Kidney (tissue), 14 donors: ENCODE results near the gene PSMB5. TPM values are rescaled to one million over a fixed set of nuclear protein-coding genes. Genes with fewer than 3 reads are reported as not detected.

Experiments
- DNase-seq, 5 donors: peaks; one replicate each; pipeline ENCODE4 v3.0.0-alpha.2; 2013 to 2020
- FAIRE-seq: peaks from 2 replicates; lab custom pipeline; 2012; peaks lifted over from hg19 to GRCh38; lab: Jason Lieb, UNC
- H3K27ac ChIP-seq, 2 donors: one replicate each; pipeline ENCODE4 v1.7.0; 2013; ENCODE audit warnings: low read depth in 2 of 2, low read length in 2 of 2, inconsistent platforms in 1 of 2
- H3K27me3 ChIP-seq: one replicate; pipeline ENCODE4 v1.7.1; 2013; ENCODE audit warnings: low read length, inconsistent platforms; ENCODE audit not compliant: control insufficient read depth, insufficient read depth
- H3K36me3 ChIP-seq, 3 donors: one replicate each; pipeline versions ENCODE4 v1.7.0 to v1.7.1; 2013; ENCODE audit warnings: low read length in 3 of 3, control low read depth in 1 of 3, inconsistent platforms in 1 of 3; ENCODE audit not compliant: insufficient read depth in 3 of 3, control insufficient read depth in 2 of 3
- H3K4me1 ChIP-seq, 3 donors: one replicate each; pipeline versions ENCODE4 v1.7.0 to v1.7.1; 2013; ENCODE audit warnings: low read length in 3 of 3, inconsistent platforms in 1 of 3, low read depth in 1 of 3; ENCODE audit not compliant: control insufficient read depth in 2 of 3, insufficient read depth in 2 of 3
- H3K4me3 ChIP-seq, 3 donors: one replicate each; pipeline versions ENCODE4 v1.7.0 to v1.8.1; 2013; ENCODE audit warnings: low read length in 3 of 3, control low read depth in 1 of 3, inconsistent platforms in 1 of 3
- H3K9ac ChIP-seq, 3 donors: one replicate each; pipeline versions ENCODE4 v1.7.0 to v1.7.1; 2013; ENCODE audit warnings: low read length in 3 of 3, control low read depth in 1 of 3, inconsistent platforms in 1 of 3
- H3K9me3 ChIP-seq, 3 donors: one replicate each; pipeline versions ENCODE4 v1.7.0 to v1.7.1; 2013; ENCODE audit warnings: low read length in 3 of 3, control low read depth in 1 of 3, inconsistent platforms in 1 of 3; ENCODE audit not compliant: control insufficient read depth in 2 of 3, insufficient read depth in 1 of 3
- intact Hi-C: fragments of 100-400 bp; cut with DNase I; formaldehyde crosslinking; loops from one replicate; pipeline ENCODE4 v1.11.1; 2022
- polyA plus RNA-seq: library from polyadenylated mRNA; stranded (reverse); fragments of 350-450 nt; fragmentation: Illumina TruSeq; extraction: RNeasy Lipid Tissue Mini Kit (QIAGEN cat#74804); gene quantifications from one replicate; pipeline ENCODE4 v1.2.3, GENCODE V29; 2014; ENCODE audit warnings: low read depth, low replicate concordance; ENCODE audit not compliant: insufficient read depth
- total RNA-seq: library from RNA; stranded (reverse); fragmentation: NEBNext Ultra II Directional; extraction: Animal tissue kit (Norgen Biotek cat#: 25700); gene quantifications from one replicate; pipeline ENCODE4 v1.2.1, GENCODE V29; 2021
- TF ChIP-seq, protein P1 (sequence below): IDR thresholded peaks from 3 replicates; pipeline ENCODE4 v1.5.1; 2012; ENCODE audit warnings: mild to moderate bottlenecking, moderate library complexity, borderline replicate concordance; ENCODE audit not compliant: insufficient read depth; ENCODE audit errors: extremely low read depth
- donor health status: control.
- donor health status: control.
- donor health status: control.
- donor health status: control.
- donor health status: control.
- donor health status: DM: yes; HTN: yes; CAD: no.
- donor health status: Normal renal cell carcinoma (clear cell type).

Gene PSMB5
- total and polyA plus RNA-seq, 2 donors from 2014 or later: 87.1 to 190 TPM

- Histone ChIP-seq H3K9me3 (no peaks in the 10 kb centered on the region), H3K4me1 (peaks cover 0 to 4% (median 0%) of the 10 kb centered on the region in 3 donors), H3K4me3 (no peak overlapping the region), H3K27ac (no peak overlapping the region), H3K27me3 (no peaks in the 10 kb centered on the region), H3K36me3 (peaks cover 0 to 4% (median 0%) of the 10 kb centered on the region in 3 donors), H3K9ac (peak overlapping the region in 1 of 3 donors; percentile 17)
- FAIRE-seq (no peak), DNase-seq (peak; percentile 90 to 95 (median 92))
- TF ChIP-seq, protein P1, sequence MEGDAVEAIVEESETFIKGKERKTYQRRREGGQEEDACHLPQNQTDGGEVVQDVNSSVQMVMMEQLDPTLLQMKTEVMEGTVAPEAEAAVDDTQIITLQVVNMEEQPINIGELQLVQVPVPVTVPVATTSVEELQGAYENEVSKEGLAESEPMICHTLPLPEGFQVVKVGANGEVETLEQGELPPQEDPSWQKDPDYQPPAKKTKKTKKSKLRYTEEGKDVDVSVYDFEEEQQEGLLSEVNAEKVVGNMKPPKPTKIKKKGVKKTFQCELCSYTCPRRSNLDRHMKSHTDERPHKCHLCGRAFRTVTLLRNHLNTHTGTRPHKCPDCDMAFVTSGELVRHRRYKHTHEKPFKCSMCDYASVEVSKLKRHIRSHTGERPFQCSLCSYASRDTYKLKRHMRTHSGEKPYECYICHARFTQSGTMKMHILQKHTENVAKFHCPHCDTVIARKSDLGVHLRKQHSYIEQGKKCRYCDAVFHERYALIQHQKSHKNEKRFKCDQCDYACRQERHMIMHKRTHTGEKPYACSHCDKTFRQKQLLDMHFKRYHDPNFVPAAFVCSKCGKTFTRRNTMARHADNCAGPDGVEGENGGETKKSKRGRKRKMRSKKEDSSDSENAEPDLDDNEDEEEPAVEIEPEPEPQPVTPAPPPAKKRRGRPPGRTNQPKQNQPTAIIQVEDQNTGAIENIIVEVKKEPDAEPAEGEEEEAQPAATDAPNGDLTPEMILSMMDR: peak; percentile 98
- intact Hi-C loops: loop anchor here (5.0 kb wide), 1 partner anchor 71 kb away; the partner anchor contains the start of gene CDH24
These were observed 48.1 kb downstream of the PSMB5 start for GRCh38 chr14:22986508-22987054.

DNA sequence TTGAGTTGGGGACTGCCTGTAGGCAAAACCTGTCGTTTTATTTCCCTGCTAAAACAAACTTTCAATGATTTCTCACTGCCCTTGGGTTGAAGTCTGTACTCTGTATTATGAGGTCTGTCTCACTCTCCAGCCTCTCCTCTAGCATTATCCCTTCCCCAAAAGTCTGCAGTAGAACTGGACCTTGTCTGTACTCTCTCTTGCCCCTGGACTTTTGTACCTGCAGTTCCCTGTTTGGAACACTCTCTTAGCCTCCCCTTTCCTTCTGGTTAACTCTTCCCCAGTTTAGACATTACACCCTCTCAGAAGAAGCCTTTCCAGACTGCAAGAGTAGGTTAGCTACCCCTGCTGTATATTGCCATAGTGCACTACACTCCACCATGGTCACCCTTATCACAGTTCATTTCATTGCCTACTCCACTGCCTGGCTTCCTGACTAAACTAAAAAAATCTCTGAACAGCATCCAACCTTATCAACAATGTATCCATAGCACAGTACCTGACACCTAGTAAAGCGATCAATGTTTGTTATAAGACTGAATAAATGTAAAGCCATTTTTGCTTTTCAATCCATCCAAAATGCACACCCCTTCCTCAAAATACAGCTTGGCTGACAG, 48.7 kb downstream of the PSMB5 start:
- H3K9ac ChIP-seq: peak overlapping the region in 1 of 3 donors; percentile 17
- peaks cover 0 to 4% (median 0%) of the 10 kb centered on the region in 3 donors for H3K4me1 ChIP-seq
- TF ChIP-seq, protein P1: no peak
- H3K27ac ChIP-seq: no peak overlapping the region
- H3K36me3 ChIP-seq: peaks cover 0 to 4% (median 0%) of the 10 kb centered on the region in 3 donors
- FAIRE-seq (no peak), DNase-seq (no peak)
- no peaks in the 10 kb centered on the region for H3K9me3 ChIP-seq
- H3K27me3 ChIP-seq: no peaks in the 10 kb centered on the region
- H3K4me3 ChIP-seq: no peak overlapping the region
- intact Hi-C loops: loop anchor here (5.0 kb wide), 1 partner anchor 71 kb away; the partner anchor contains the start of gene CDH24

DNA sequence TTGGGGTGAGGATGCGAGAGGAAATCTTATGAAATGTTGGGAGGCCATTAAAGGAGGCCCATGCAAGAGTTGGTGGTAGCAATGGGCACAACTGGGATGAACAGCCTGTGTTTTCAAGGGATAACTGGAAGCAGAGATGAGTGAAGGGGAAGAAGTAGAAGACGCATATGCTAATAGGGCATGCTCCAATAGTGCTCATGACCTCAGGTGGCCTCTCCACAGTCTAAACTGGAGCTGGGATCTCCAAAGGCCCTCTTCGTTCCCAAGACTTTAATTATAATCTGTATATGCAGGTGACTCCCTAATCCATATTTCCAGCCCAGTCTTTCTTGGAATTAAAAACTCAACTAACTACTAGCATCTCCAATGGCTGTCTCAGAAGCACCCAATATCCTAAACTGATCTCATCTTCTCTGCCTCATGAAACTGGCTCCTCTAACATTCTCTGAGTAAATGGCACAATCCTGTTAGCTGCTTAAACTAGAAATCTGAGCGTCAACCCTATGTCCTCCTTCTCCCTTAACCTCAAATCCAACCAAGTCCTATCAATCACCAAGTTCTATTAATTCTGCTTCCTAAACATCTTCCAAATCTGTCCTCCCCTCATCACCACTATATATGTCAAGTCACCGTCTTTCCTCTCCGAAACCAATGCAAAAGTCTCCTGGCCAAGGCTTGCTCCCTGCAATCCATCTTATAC, 49.6 kb downstream of the PSMB5 start:
- no peaks in the 10 kb centered on the region for H3K27me3 ChIP-seq
- intact Hi-C loops: loop anchor here (5.0 kb wide), 1 partner anchor 72 kb away; the partner anchor contains the start of gene CDH24
- peaks cover 0 to 4% (median 0%) of the 10 kb centered on the region in 3 donors for H3K36me3 ChIP-seq
- FAIRE-seq: no peak
- no peak overlapping the region for H3K9ac ChIP-seq
- DNase-seq: no peak
- peaks cover 0 to 6% (median 1%) of the 10 kb centered on the region in 3 donors for H3K4me1 ChIP-seq
- H3K9me3 ChIP-seq: no peaks in the 10 kb centered on the region
- no peak overlapping the region for H3K27ac ChIP-seq
- TF ChIP-seq, protein P1: no peak
- no peak overlapping the region for H3K4me3 ChIP-seq
